Prostate gland (tissue), 2 donors: ENCODE data around the gene WDR31. TPM values are rescaled to one million over a fixed set of nuclear protein-coding genes. Genes with fewer than 3 reads are reported as not detected.

ENCODE experiments used
- DNase-seq: peaks from one replicate; pipeline ENCODE4 v3.0.0-alpha.2; 2019; ENCODE audit warnings: low spot score
- H3K27ac ChIP-seq, 2 donors: fragments of 200-600 bp; sonication (generic); 2 replicates each; pipeline ENCODE4 v1.5.1; 2017 to 2019
- H3K27me3 ChIP-seq: fragments of 200-600 bp; sonication (generic); replicated peaks from 2 replicates; pipeline ENCODE4 v1.5.1; 2019; ENCODE audit not compliant: insufficient read depth
- H3K36me3 ChIP-seq, 2 donors: fragments of 200-600 bp; sonication (generic); 1 replicate in 1 of 2; 2 replicates in 1 of 2; pipeline versions ENCODE4 v1.5.1 to v1.8.1; 2017 to 2019
- H3K4me1 ChIP-seq: fragments of 200-600 bp; sonication (generic); replicated peaks from 2 replicates; pipeline ENCODE4 v1.5.1; 2019
- H3K4me3 ChIP-seq, 2 donors: fragments of 200-600 bp; sonication (generic); 2 replicates each; pipeline ENCODE4 v1.5.1; 2017 to 2019
- H3K9me3 ChIP-seq: fragments of 200-600 bp; sonication (generic); 2 replicates; pipeline ENCODE4 v1.5.1; 2017
- CTCF ChIP-seq, 4 experiments: fragments of 200-600 bp in 2 of 4; fragments of 450-650 bp in 2 of 4; sonication (generic) in 2 of 4; IDR thresholded peaks; 1 replicate in 3 of 4; 2 replicates in 1 of 4; pipeline ENCODE4 v1.5.1; 2016 to 2019; ENCODE audit warnings: antibody characterized with exemption in 4 of 4, mild to moderate bottlenecking in 2 of 4, moderate library complexity in 2 of 4
- POLR2A ChIP-seq: fragments of 450-650 bp; IDR thresholded peaks from one replicate; pipeline ENCODE4 v1.6.1; 2016; ENCODE audit warnings: antibody characterized with exemption, mild to moderate bottlenecking
- POLR2AphosphoS5 ChIP-seq: sonication (generic); formaldehyde crosslinking; IDR thresholded peaks from one replicate; pipeline ENCODE4 v1.6.1; 2017; ENCODE audit warnings: antibody characterized with exemption
- WGBS: methylation state at CpG from one replicate; pipeline ENCODE4 v1.1.5; 2018; 5-methylcytosine and 5-hydroxymethylcytosine counted together
- intact Hi-C: fragments of 100-400 bp; cut with DNase I; formaldehyde crosslinking; loops from one replicate; pipeline ENCODE4 v1.14.2; 2022
- total RNA-seq, 2 donors: library from RNA; depleted of rRNA; stranded (reverse); fragments of >200 nt; gene quantifications; one replicate each; pipeline ENCODE4 v1.1.0, GENCODE V29; 2016

WDR31 gene
- total RNA-seq = 1 to 10 TPM; 5.1 to 6.4 TPM

GRCh38 chr9:113340011-113340699 lies at the start of gene WDR31:
WDR31 (minus strand) TSS chr9:113340275; CDS start chr9:113332022, 8,253 bp downstream.
- intact Hi-C loops = no loop called here
- under 1% methylated on average over 43 of the region's 46 CpGs for WGBS

GRCh38 chr9:113389451-113389850 lies 49.4 kb upstream of the WDR31 start:
- intact Hi-C loops = no loop called here
- no peak overlapping the region for H3K27ac ChIP-seq

More at GRCh38 chr9:113340011-113340699, at the start of gene WDR31:
- peak within 1 kb of the TSS; percentile 59 to 83 for H3K4me3 ChIP-seq
- peak within 1 kb of the TSS; percentile 82 to 87 for H3K27ac ChIP-seq
- no peaks in the 10 kb centered on the region for H3K27me3 ChIP-seq
- H3K4me1 ChIP-seq = no peaks in the 10 kb centered on the region
- no peaks in the 10 kb centered on the region for H3K9me3 ChIP-seq
- H3K36me3 ChIP-seq = no peaks in the 10 kb centered on the region
- TF ChIP-seq CTCF (IDR thresholded peaks at IDR 0.05) (peak in 1 of 4 experiments; percentile 9), POLR2AphosphoS5 (peak; percentile 89), POLR2A (peak; percentile 44)
- peak; percentile 77 for DNase-seq

GRCh38 chr9:113388833-113389232 lies 48.8 kb upstream of the WDR31 start:
- TF ChIP-seq POLR2A (no peak), CTCF (IDR thresholded peaks at IDR 0.05) (no peak), POLR2AphosphoS5 (no peak)
- H3K36me3 ChIP-seq = peaks cover 5 to 21% of the 10 kb centered on the region in 2 donors
- DNase-seq = no peak
- 86% methylated on average over 10 of the region's 13 CpGs for WGBS
- H3K4me3 ChIP-seq = no peak overlapping the region
- H3K9me3 ChIP-seq = no peaks in the 10 kb centered on the region
- H3K27ac ChIP-seq = no peak overlapping the region
- no peaks in the 10 kb centered on the region for H3K27me3 ChIP-seq
- no peaks in the 10 kb centered on the region for H3K4me1 ChIP-seq
- intact Hi-C loops = no loop called here

More at GRCh38 chr9:113389451-113389850, 49.4 kb upstream of the WDR31 start:
- TF ChIP-seq POLR2A (no peak), CTCF (IDR thresholded peaks at IDR 0.05) (no peak), POLR2AphosphoS5 (no peak)
- no peak for DNase-seq
- Histone ChIP-seq H3K9me3 (no peaks in the 10 kb centered on the region), H3K27me3 (no peaks in the 10 kb centered on the region), H3K4me1 (no peaks in the 10 kb centered on the region), H3K4me3 (no peak overlapping the region), H3K36me3 (peaks cover 5 to 21% of the 10 kb centered on the region in 2 donors)
- 92% methylated on average over 11 of the region's 11 CpGs for WGBS

GRCh38 chr9:113387560-113388230 lies 47.6 kb upstream of the WDR31 start:
- peaks cover 5 to 21% of the 10 kb centered on the region in 2 donors for H3K36me3 ChIP-seq
- intact Hi-C loops = no loop called here
- 62% methylated on average over 9 of the region's 9 CpGs for WGBS
- no peaks in the 10 kb centered on the region for H3K4me1 ChIP-seq
- H3K9me3 ChIP-seq = no peaks in the 10 kb centered on the region
- no peak for TF ChIP-seq POLR2A
- no peak overlapping the region for H3K4me3 ChIP-seq
- H3K27me3 ChIP-seq = no peaks in the 10 kb centered on the region
- no peak overlapping the region for H3K27ac ChIP-seq
- DNase-seq = no peak

- H3K27ac ChIP-seq = no peak overlapping the region
- no peak for DNase-seq
- H3K27me3 ChIP-seq = no peaks in the 10 kb centered on the region
- no peaks in the 10 kb centered on the region for H3K4me1 ChIP-seq
- no peak overlapping the region for H3K4me3 ChIP-seq
- H3K36me3 ChIP-seq = peaks cover 5 to 20% of the 10 kb centered on the region in 2 donors
- no peaks in the 10 kb centered on the region for H3K9me3 ChIP-seq
- WGBS = 89% methylated on average over 4 of the region's 4 CpGs
- intact Hi-C loops = no loop called here
- TF ChIP-seq POLR2AphosphoS5 (no peak), CTCF (IDR thresholded peaks at IDR 0.05) (no peak), POLR2A (no peak)
Measured at GRCh38 chr9:113386571-113387393, 46.7 kb upstream of the WDR31 start.
